HepG2 (cell line): ENCODE data around the gene PLSCR1. TPM values are rescaled to one million over a fixed set of nuclear protein-coding genes. Genes with fewer than 3 reads are reported as not detected.

Source experiments
- ATAC-seq: fragments of 200-7000 bp; cut with Tn5 transposase; 3 replicates; pipeline ENCODE4 v1.9.1; 2020; ENCODE audit warnings: mild to moderate bottlenecking, moderate library complexity
- BruUV-seq: library from RNA; stranded (reverse); fragments of 400-500 nt; replicated peaks from 2 replicates; lab custom pipeline; 2021; lab: Mats Ljungman, UMichigan
- CTCF ChIA-PET: fragments of 300-600 bp; formaldehyde crosslinking; extraction: SDS; loops from one replicate; lab custom pipeline; 2021; ENCODE audit warnings: low total read pairs, inconsistent platforms, low intra/inter-chr PET ratio; lab: Yijun Ruan, JAX
- POLR2A ChIA-PET: fragments of 350-600 bp; sonication (Branson Sonifier 250); formaldehyde crosslinking; loops from one replicate; lab custom pipeline; 2020; ENCODE audit warnings: antibody characterized with exemption, inconsistent platforms; lab: Yijun Ruan, JAX
- DNase-seq: peaks from one replicate; pipeline ENCODE4 v3.0.0-alpha.2; 2015; ENCODE audit warnings: low spot score
- FAIRE-seq: peaks from 3 replicates; lab custom pipeline; 2011; peaks lifted over from hg19 to GRCh38; lab: Jason Lieb, UNC
- H2AFZ ChIP-seq: one replicate; pipeline ENCODE4 v1.6.1; 2011; ENCODE audit warnings: low read length, inconsistent platforms
- H3K27ac ChIP-seq: fragments of 300-600 bp; 3 replicates; pipeline ENCODE4 v1.8.0; 2011; ENCODE audit warnings: mixed run types, mild to moderate bottlenecking, mixed read lengths, low read length, inconsistent platforms; ENCODE audit not compliant: insufficient read depth; ENCODE audit errors: extremely low read length
- H3K27me3 ChIP-seq, 2 experiments: fragments of 200-600 bp in 1 of 2; 2 replicates in 1 of 2; 3 replicates in 1 of 2; pipeline versions ENCODE4 v1.6.0 to v1.8.0; 2011; ENCODE audit warnings: low read length in 2 of 2, mild to moderate bottlenecking in 2 of 2, moderate library complexity in 2 of 2, inconsistent platforms in 1 of 2; ENCODE audit not compliant: insufficient read depth in 2 of 2, control insufficient read depth in 1 of 2
- H3K36me3 ChIP-seq, 2 experiments: fragments of 200-600 bp in 1 of 2; replicated peaks in 1 of 2; 2 replicates in 1 of 2; 3 replicates in 1 of 2; pipeline versions ENCODE4 v1.5.1 to v1.8.0; 2011; ENCODE audit warnings: low read length in 2 of 2, inconsistent platforms in 1 of 2; ENCODE audit not compliant: insufficient read depth in 2 of 2, control insufficient read depth in 1 of 2
- H3K4me1 ChIP-seq: 2 replicates; pipeline ENCODE4 v1.5.1; 2012; ENCODE audit warnings: low read length, inconsistent platforms; ENCODE audit not compliant: insufficient read depth
- H3K4me2 ChIP-seq: 2 replicates; pipeline ENCODE4 v1.6.0; 2011; ENCODE audit warnings: low read depth, low read length, inconsistent platforms
- H3K4me3 ChIP-seq, 3 experiments: fragments of 200-600 bp in 1 of 3; sonication (generic), shearing (Covaris generic) in 1 of 3; replicated peaks in 1 of 3; 2 replicates each; pipeline ENCODE4 v1.5.1; 2011 to 2016; ENCODE audit warnings: low read length in 3 of 3, inconsistent platforms in 2 of 3, low read depth in 2 of 3, mild to moderate bottlenecking in 2 of 3, control low read depth in 1 of 3, mixed read lengths in 1 of 3; ENCODE audit not compliant: insufficient read depth in 1 of 3
- H3K79me2 ChIP-seq: one replicate; pipeline ENCODE4 v1.6.1; 2011; ENCODE audit warnings: low read length, inconsistent platforms; ENCODE audit not compliant: insufficient read depth
- H3K9ac ChIP-seq: 2 replicates; pipeline ENCODE4 v1.6.0; 2011; ENCODE audit warnings: mild to moderate bottlenecking, low read depth, low read length, inconsistent platforms; ENCODE audit not compliant: insufficient read depth
- H3K9me3 ChIP-seq: 2 replicates; pipeline ENCODE4 v1.5.1; 2012; ENCODE audit warnings: mild to moderate bottlenecking, low read length
- H4K20me1 ChIP-seq: 2 replicates; pipeline ENCODE4 v1.6.0; 2011; ENCODE audit warnings: inconsistent platforms, mild to moderate bottlenecking, low read length, moderate library complexity; ENCODE audit not compliant: insufficient read depth
- BORCS8-MEF2B ChIP-seq: sonication (generic); formaldehyde crosslinking; IDR thresholded peaks from 2 replicates; pipeline ENCODE4 v1.8.0; 2022; ENCODE audit warnings: mild to moderate bottlenecking, missing genetic modification reagents
- HBP1 ChIP-seq: IDR thresholded peaks from 2 replicates; pipeline ENCODE4 v1.6.1; 2016; ENCODE audit warnings: low read depth, control low read depth
- JUND ChIP-seq: sonication (generic); formaldehyde crosslinking; IDR thresholded peaks from 2 replicates; pipeline ENCODE4 v1.8.0; 2022; ENCODE audit warnings: mild to moderate bottlenecking, missing genetic modification reagents
- MXI1 ChIP-seq: IDR thresholded peaks from 3 replicates; pipeline ENCODE4 v1.6.1; 2012; ENCODE audit warnings: low read depth, low read length, inconsistent platforms, borderline replicate concordance
- NCOA2 ChIP-seq: sonication (generic); formaldehyde crosslinking; IDR thresholded peaks from 2 replicates; pipeline ENCODE4 v1.8.0; 2022; ENCODE audit warnings: inconsistent platforms
- TGIF2 ChIP-seq: IDR thresholded peaks from 2 replicates; pipeline ENCODE4 v1.6.1; 2016; ENCODE audit warnings: control low read depth, missing compliant biosample characterization
- THRA ChIP-seq: sonication (generic); formaldehyde crosslinking; IDR thresholded peaks from 2 replicates; pipeline ENCODE4 v1.4.0; 2020; ENCODE audit warnings: missing genetic modification reagents, borderline replicate concordance
- TRIM24 ChIP-seq: sonication (generic); formaldehyde crosslinking; IDR thresholded peaks from 2 replicates; pipeline ENCODE4 v1.8.0; 2022; ENCODE audit warnings: mild to moderate bottlenecking, missing genetic modification reagents
- ZBTB7A ChIP-seq: sonication (generic); formaldehyde crosslinking; IDR thresholded peaks from 2 replicates; pipeline ENCODE4 v1.8.0; 2022; ENCODE audit warnings: mild to moderate bottlenecking, missing genetic modification reagents
- ZNF253 ChIP-seq: sonication (generic); formaldehyde crosslinking; IDR thresholded peaks from 2 replicates; pipeline ENCODE4 v1.8.0; 2022; ENCODE audit warnings: mild to moderate bottlenecking, missing genetic modification reagents, borderline replicate concordance
- ZNF547 ChIP-seq: sonication (generic); formaldehyde crosslinking; IDR thresholded peaks from 2 replicates; pipeline ENCODE4 v1.5.1; 2020; ENCODE audit warnings: mild to moderate bottlenecking, missing genetic modification reagents
- ZNF556 ChIP-seq: sonication (generic); formaldehyde crosslinking; IDR thresholded peaks from 2 replicates; pipeline ENCODE4 v1.4.0; 2020; ENCODE audit warnings: mild to moderate bottlenecking, missing genetic modification reagents, borderline replicate concordance
- ZNF572 ChIP-seq: sonication (generic); formaldehyde crosslinking; IDR thresholded peaks from 2 replicates; pipeline ENCODE4 v1.5.1; 2020; ENCODE audit warnings: mild to moderate bottlenecking, missing genetic modification reagents
- ZNF576 ChIP-seq: sonication (generic); formaldehyde crosslinking; IDR thresholded peaks from 2 replicates; pipeline ENCODE4 v1.4.0; 2020; ENCODE audit warnings: mild to moderate bottlenecking, missing genetic modification reagents
- ZNF878 ChIP-seq: sonication (generic); formaldehyde crosslinking; IDR thresholded peaks from 2 replicates; pipeline ENCODE4 v1.8.1; 2023; ENCODE audit warnings: mild to moderate bottlenecking, missing genetic modification reagents, moderate library complexity
- WGBS: methylation state at CpG from one replicate; pipeline ENCODE4 v1.1.6; 2017; ENCODE audit warnings: low lambda C conversion rate; 5-methylcytosine and 5-hydroxymethylcytosine counted together
- in situ Hi-C: cut with HindIII; loops from 2 replicates; pipeline ENCODE4 v1.10.0; 2017; ENCODE audit warnings: low pct_unique_long_range_greater_than_20kb; ENCODE audit not compliant: extremely low pct_ligation_motif_present
- intact Hi-C: fragments of 100-400 bp; cut with micrococcal nuclease; formaldehyde crosslinking; loops from one replicate; pipeline ENCODE4 v1.10.0; 2022; ENCODE audit not compliant: unreplicated experiment
- polyA plus RNA-seq, 8 experiments: library from polyadenylated mRNA; depleted of rRNA in 3 of 8; stranded (reverse) in 7 of 8; unstranded in 1 of 8; fragments of >200 nt; fragmentation: Illumina TruSeq in 4 of 8; extraction: Trizol in 4 of 8; gene quantifications; 2 replicates each; pipeline versions ENCODE4 v1.2.1 to v1.2.3, GENCODE V29; 2011 to 2016; ENCODE audit warnings: low read depth in 4 of 8, missing spikeins in 1 of 8, mixed read lengths in 1 of 8; ENCODE audit not compliant: insufficient read depth in 1 of 8
- total RNA-seq, 5 experiments: library from RNA; depleted of rRNA; stranded (reverse); fragments of >200 nt; fragmentation: Illumina TruSeq; extraction: Trizol; gene quantifications; 2 replicates each; pipeline ENCODE4 v1.2.3, GENCODE V29; 2016; ENCODE audit warnings: low read depth in 1 of 5
- TF ChIP-seq, protein P1 (sequence below): sonication (generic); formaldehyde crosslinking; IDR thresholded peaks from 2 replicates; pipeline ENCODE4 v1.4.0; 2020; ENCODE audit warnings: mild to moderate bottlenecking, missing genetic modification reagents

Gene PLSCR1
- total and polyA plus RNA-seq, 2 of the 13 experiments (the other 11 are each of a cell fraction or from before 2014, with no cell fraction given): 33.8 to 34.1 TPM

GRCh38 chr3:146532406-146532805, 12.0 kb downstream of the PLSCR1 start:
- CTCF ChIA-PET: no interaction called here
- H3K79me2 ChIP-seq: peaks cover 15% of the 10 kb centered on the region
- in situ Hi-C loops: no loop called here
- TF ChIP-seq TGIF2 (CRISPR knock-in tag): no peak
- TF ChIP-seq MXI1: no peak
- TF ChIP-seq ZNF572: no peak
- TF ChIP-seq ZNF576 (CRISPR knock-in tag): no peak
- no peak for TF ChIP-seq BORCS8-MEF2B
- no peak for TF ChIP-seq NCOA2 (CRISPR knock-in tag)
- no peak for TF ChIP-seq ZNF547 (CRISPR knock-in tag)
- TF ChIP-seq TRIM24: no peak
- TF ChIP-seq ZBTB7A (CRISPR knock-in tag): no peak
- TF ChIP-seq JUND (CRISPR knock-in tag): no peak
- no peak for TF ChIP-seq THRA (CRISPR knock-in tag)
- TF ChIP-seq HBP1 (CRISPR knock-in tag): no peak
- TF ChIP-seq ZNF556 (CRISPR knock-in tag): no peak
- TF ChIP-seq, protein P1, sequence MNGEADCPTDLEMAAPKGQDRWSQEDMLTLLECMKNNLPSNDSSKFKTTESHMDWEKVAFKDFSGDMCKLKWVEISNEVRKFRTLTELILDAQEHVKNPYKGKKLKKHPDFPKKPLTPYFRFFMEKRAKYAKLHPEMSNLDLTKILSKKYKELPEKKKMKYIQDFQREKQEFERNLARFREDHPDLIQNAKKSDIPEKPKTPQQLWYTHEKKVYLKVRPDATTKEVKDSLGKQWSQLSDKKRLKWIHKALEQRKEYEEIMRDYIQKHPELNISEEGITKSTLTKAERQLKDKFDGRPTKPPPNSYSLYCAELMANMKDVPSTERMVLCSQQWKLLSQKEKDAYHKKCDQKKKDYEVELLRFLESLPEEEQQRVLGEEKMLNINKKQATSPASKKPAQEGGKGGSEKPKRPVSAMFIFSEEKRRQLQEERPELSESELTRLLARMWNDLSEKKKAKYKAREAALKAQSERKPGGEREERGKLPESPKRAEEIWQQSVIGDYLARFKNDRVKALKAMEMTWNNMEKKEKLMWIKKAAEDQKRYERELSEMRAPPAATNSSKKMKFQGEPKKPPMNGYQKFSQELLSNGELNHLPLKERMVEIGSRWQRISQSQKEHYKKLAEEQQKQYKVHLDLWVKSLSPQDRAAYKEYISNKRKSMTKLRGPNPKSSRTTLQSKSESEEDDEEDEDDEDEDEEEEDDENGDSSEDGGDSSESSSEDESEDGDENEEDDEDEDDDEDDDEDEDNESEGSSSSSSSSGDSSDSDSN (CRISPR knock-in tag): no peak
- TF ChIP-seq ZNF253: no peak
- no peak for TF ChIP-seq ZNF878 (CRISPR knock-in tag)
- FAIRE-seq (no peak), DNase-seq (no peak), ATAC-seq (no peak)
- intact Hi-C loops: no loop called here
- no peaks in the 10 kb centered on the region for H4K20me1 ChIP-seq
- H2AFZ ChIP-seq: no peak overlapping the region
- POLR2A ChIA-PET: no interaction called here
- no peak overlapping the region for H3K27ac ChIP-seq
- no peaks in the 10 kb centered on the region for H3K27me3 ChIP-seq
- H3K4me2 ChIP-seq: no peak overlapping the region
- no peak overlapping the region for H3K9ac ChIP-seq
- peaks cover 4 to 20% of the 10 kb centered on the region in 2 experiments; a peak in 2 of 5 replicates for H3K36me3 ChIP-seq
- H3K9me3 ChIP-seq: no peaks in the 10 kb centered on the region
- WGBS: 100% methylated on average over 2 of the region's 2 CpGs
- no peak overlapping the region for H3K4me3 ChIP-seq
- no TSS peak for BruUV-seq
- H3K4me1 ChIP-seq: peaks cover 10% of the 10 kb centered on the region
